Activated naive CD4-positive, alpha-beta T cell treated with anti-CD3 and anti-CD28 coated beads, Interleukin-2, amount 10 ng/mL, durations not matched to agents 7 days and 5 days (primary cell): ENCODE results near the gene ZSWIM5.

Experiments used
- CTCF ChIA-PET: fragments of 350-600 bp; sonication (Branson Sonifier 250); formaldehyde crosslinking; loops from one replicate; lab custom pipeline; 2021; ENCODE audit warnings: antibody characterized with exemption; lab: Charles Lee
- DNase-seq: peaks from one replicate; pipeline ENCODE4 v3.0.0-alpha.2; 2020
- H3K27ac Mint-ChIP-seq: one replicate; pipeline ENCODE4 v1.8.0; 2021; ENCODE audit warnings: mild to moderate bottlenecking, moderate library complexity, mixed read lengths
- H3K27me3 Mint-ChIP-seq: one replicate; pipeline ENCODE4 v1.8.0; 2021; ENCODE audit warnings: mild to moderate bottlenecking, mixed read lengths
- H3K36me3 Mint-ChIP-seq: one replicate; pipeline ENCODE4 v1.8.0; 2021; ENCODE audit warnings: mixed read lengths
- H3K4me1 Mint-ChIP-seq: one replicate; pipeline ENCODE4 v1.8.0; 2021; ENCODE audit warnings: mixed read lengths
- H3K4me3 Mint-ChIP-seq: one replicate; pipeline ENCODE4 v1.8.0; 2021; ENCODE audit warnings: mild to moderate bottlenecking, moderate library complexity, mixed read lengths
- H3K9me3 Mint-ChIP-seq: one replicate; pipeline ENCODE4 v1.8.0; 2021; ENCODE audit warnings: mixed read lengths

ZSWIM5 gene

GRCh38 chr1:45216861-45217260 lies 10.5 kb upstream of the ZSWIM5 start:
- no peaks in the 10 kb centered on the region for H3K9me3 Mint-ChIP-seq
- no peaks in the 10 kb centered on the region for H3K4me1 Mint-ChIP-seq
- no peak overlapping the region for H3K27ac Mint-ChIP-seq
- CTCF ChIA-PET, result interaction anchor here (0.9 kb wide), 1 partner anchor 198 kb away, joined by 3 read pairs; no protein-coding TSS in a partner anchor
- H3K4me3 Mint-ChIP-seq, result no peak overlapping the region
- no peaks in the 10 kb centered on the region for H3K36me3 Mint-ChIP-seq
- H3K27me3 Mint-ChIP-seq, result peaks cover 3% of the 10 kb centered on the region
- DNase-seq, result no peak

- DNase-seq, result no peak
- no peaks in the 10 kb centered on the region for H3K36me3 Mint-ChIP-seq
- no peak overlapping the region for H3K4me3 Mint-ChIP-seq
- H3K9me3 Mint-ChIP-seq, result no peaks in the 10 kb centered on the region
- H3K4me1 Mint-ChIP-seq, result no peaks in the 10 kb centered on the region
- CTCF ChIA-PET, result no interaction called here
- peaks cover 3% of the 10 kb centered on the region for H3K27me3 Mint-ChIP-seq
- H3K27ac Mint-ChIP-seq, result no peak overlapping the region
Measured at GRCh38 chr1:45216200-45216541, 9.8 kb upstream of the ZSWIM5 start.

- Mint-ChIP-seq H3K27me3 (peaks cover 3% of the 10 kb centered on the region), H3K36me3 (no peaks in the 10 kb centered on the region), H3K27ac (no peak overlapping the region), H3K4me3 (no peak overlapping the region), H3K4me1 (no peaks in the 10 kb centered on the region), H3K9me3 (no peaks in the 10 kb centered on the region)
- no peak for DNase-seq
- CTCF ChIA-PET, result no interaction called here
Measured at GRCh38 chr1:45215485-45216199, 9.2 kb upstream of the ZSWIM5 start.

- Mint-ChIP-seq H3K4me1 (no peaks in the 10 kb centered on the region), H3K27me3 (peaks cover 9% of the 10 kb centered on the region)
- CTCF ChIA-PET, result no interaction called here
Measured at GRCh38 chr1:45213892-45214291, 7.5 kb upstream of the ZSWIM5 start.

GRCh38 chr1:45211076-45211475 lies 4.7 kb upstream of the ZSWIM5 start:
- CTCF ChIA-PET, result interaction anchor here (0.7 kb wide), 1 partner anchor 54 kb away, joined by 5 read pairs; no protein-coding TSS in a partner anchor
- no peak overlapping the region for H3K27ac Mint-ChIP-seq
- H3K36me3 Mint-ChIP-seq, result no peaks in the 10 kb centered on the region
- no peak for DNase-seq
- peaks cover 27% of the 10 kb centered on the region for H3K27me3 Mint-ChIP-seq
- no peak overlapping the region for H3K4me3 Mint-ChIP-seq
- H3K9me3 Mint-ChIP-seq, result no peaks in the 10 kb centered on the region
- H3K4me1 Mint-ChIP-seq, result peaks cover 11% of the 10 kb centered on the region

More at GRCh38 chr1:45213892-45214291, 7.5 kb upstream of the ZSWIM5 start:
- Mint-ChIP-seq H3K9me3 (no peaks in the 10 kb centered on the region), H3K4me3 (no peak overlapping the region), H3K27ac (no peak overlapping the region), H3K36me3 (no peaks in the 10 kb centered on the region)
- DNase-seq, result no peak

GRCh38 chr1:45206808-45207623 lies 611 bp upstream of the ZSWIM5 start:
- CTCF ChIA-PET, result interaction anchor here (1.4 to 1.8 kb wide), 2 partner anchors 93 to 192 kb away, joined by 4 to 6 read pairs; no protein-coding TSS in a partner anchor
- no peaks in the 10 kb centered on the region for H3K36me3 Mint-ChIP-seq
- H3K4me1 Mint-ChIP-seq, result peaks cover 16% of the 10 kb centered on the region
- no peak for DNase-seq
- H3K4me3 Mint-ChIP-seq, result peak overlapping the region; percentile 82
- no peaks in the 10 kb centered on the region for H3K9me3 Mint-ChIP-seq
- H3K27me3 Mint-ChIP-seq, result peaks cover 47% of the 10 kb centered on the region
- no peak overlapping the region for H3K27ac Mint-ChIP-seq

GRCh38 chr1:45205011-45205909 lies 1.1 kb downstream of the ZSWIM5 start:
- Mint-ChIP-seq H3K27me3 (peaks cover 51% of the 10 kb centered on the region), H3K9me3 (no peaks in the 10 kb centered on the region), H3K36me3 (no peaks in the 10 kb centered on the region), H3K27ac (peak overlapping the region; percentile 11), H3K4me1 (peaks cover 16% of the 10 kb centered on the region), H3K4me3 (peak overlapping the region; percentile 78)
- peak; percentile 36 for DNase-seq
- CTCF ChIA-PET, result no interaction called here

- H3K4me1 Mint-ChIP-seq, result peaks cover 4% of the 10 kb centered on the region
- peaks cover 26% of the 10 kb centered on the region for H3K27me3 Mint-ChIP-seq
- no peaks in the 10 kb centered on the region for H3K9me3 Mint-ChIP-seq
- CTCF ChIA-PET, result interaction anchor here (1.0 kb wide), 1 partner anchor 172 kb away, joined by 3 read pairs; no protein-coding TSS in a partner anchor
- H3K36me3 Mint-ChIP-seq, result no peaks in the 10 kb centered on the region
- no peak overlapping the region for H3K27ac Mint-ChIP-seq
- DNase-seq, result no peak
- no peak overlapping the region for H3K4me3 Mint-ChIP-seq
Measured at GRCh38 chr1:45200906-45201500, 5.4 kb downstream of the ZSWIM5 start.

- peaks cover 22% of the 10 kb centered on the region for H3K27me3 Mint-ChIP-seq
- CTCF ChIA-PET, result no interaction called here
- no peaks in the 10 kb centered on the region for H3K36me3 Mint-ChIP-seq
- H3K4me1 Mint-ChIP-seq, result peaks cover 3% of the 10 kb centered on the region
- H3K27ac Mint-ChIP-seq, result no peak overlapping the region
- no peak for DNase-seq
- H3K9me3 Mint-ChIP-seq, result no peaks in the 10 kb centered on the region
- no peak overlapping the region for H3K4me3 Mint-ChIP-seq
Measured at GRCh38 chr1:45200435-45200834, 6.0 kb downstream of the ZSWIM5 start.

- Mint-ChIP-seq H3K36me3 (no peaks in the 10 kb centered on the region), H3K4me1 (no peaks in the 10 kb centered on the region), H3K9me3 (no peaks in the 10 kb centered on the region), H3K27ac (no peak overlapping the region), H3K4me3 (no peak overlapping the region), H3K27me3 (peaks cover 5% of the 10 kb centered on the region)
- DNase-seq, result no peak
- CTCF ChIA-PET, result no interaction called here
Measured at GRCh38 chr1:45198185-45198584, 8.2 kb downstream of the ZSWIM5 start.

- Mint-ChIP-seq H3K27me3 (peaks cover 3% of the 10 kb centered on the region), H3K27ac (no peak overlapping the region), H3K4me3 (no peak overlapping the region), H3K4me1 (no peaks in the 10 kb centered on the region), H3K9me3 (no peaks in the 10 kb centered on the region), H3K36me3 (no peaks in the 10 kb centered on the region)
- CTCF ChIA-PET, result no interaction called here
- no peak for DNase-seq
Measured at GRCh38 chr1:45196863-45197262, 9.5 kb downstream of the ZSWIM5 start.

GRCh38 chr1:45191418-45191783 lies 15.0 kb downstream of the ZSWIM5 start:
- H3K36me3 Mint-ChIP-seq, result no peaks in the 10 kb centered on the region
- H3K4me1 Mint-ChIP-seq, result no peaks in the 10 kb centered on the region
- H3K27ac Mint-ChIP-seq, result no peak overlapping the region
- H3K9me3 Mint-ChIP-seq, result no peaks in the 10 kb centered on the region
- CTCF ChIA-PET, result no interaction called here
- no peaks in the 10 kb centered on the region for H3K27me3 Mint-ChIP-seq
- no peak overlapping the region for H3K4me3 Mint-ChIP-seq
- no peak for DNase-seq

GRCh38 chr1:45187725-45188124 lies 18.7 kb downstream of the ZSWIM5 start:
- CTCF ChIA-PET, result no interaction called here
- no peak overlapping the region for H3K27ac Mint-ChIP-seq
- no peak overlapping the region for H3K4me3 Mint-ChIP-seq
- no peaks in the 10 kb centered on the region for H3K4me1 Mint-ChIP-seq
- H3K27me3 Mint-ChIP-seq, result no peaks in the 10 kb centered on the region
- no peaks in the 10 kb centered on the region for H3K36me3 Mint-ChIP-seq
- no peaks in the 10 kb centered on the region for H3K9me3 Mint-ChIP-seq
- no peak for DNase-seq
